Stimulated activated CD8-positive, alpha-beta memory T cell treated with anti-CD3 and anti-CD28 coated beads, Interleukin-15, amount 100 ng/mL, for 1 hour (primary cell): ENCODE measurements around the gene LATS2.
"Not testable (repeated sequence)": the region's sequence is repeated elsewhere in the genome, so short reads cannot be mapped to it uniquely, and the experiment has no call there.

ENCODE experiments used
- DNase-seq: peaks from one replicate; pipeline ENCODE4 v3.0.0-alpha.2; 2020; ENCODE audit warnings: low read depth

Gene LATS2

GRCh38 chr13:20960663-20961309 lies 100.6 kb downstream of the LATS2 start:
- DNase-seq = no peak

GRCh38 chr13:20957049-20957620 lies 104.3 kb downstream of the LATS2 start:
- not testable (repeated sequence) for DNase-seq

- DNase-seq = no peak
Measured at GRCh38 chr13:20955496-20955895, 105.9 kb downstream of the LATS2 start.

GRCh38 chr13:20953245-20953931 lies 108.0 kb downstream of the LATS2 start:
- no peak for DNase-seq

GRCh38 chr13:20952838-20953237 lies 108.5 kb downstream of the LATS2 start:
- DNase-seq = no peak

- not testable (repeated sequence) for DNase-seq
Measured at GRCh38 chr13:20948001-20948400, 113.4 kb downstream of the LATS2 start.

GRCh38 chr13:20945952-20946383 lies 115.4 kb downstream of the LATS2 start:
- no peak for DNase-seq

GRCh38 chr13:20942938-20943559 lies 118.3 kb downstream of the LATS2 start:
- DNase-seq = no peak

GRCh38 chr13:20940511-20940910 lies 120.9 kb downstream of the LATS2 start:
- DNase-seq = not testable (repeated sequence)

GRCh38 chr13:20940083-20940482 lies 121.3 kb downstream of the LATS2 start:
- no peak for DNase-seq

- DNase-seq = no peak
Measured at GRCh38 chr13:20939662-20940061, 121.7 kb downstream of the LATS2 start.

- DNase-seq = no peak
Measured at GRCh38 chr13:20938302-20938701, 123.1 kb downstream of the LATS2 start.

GRCh38 chr13:20927596-20928257 lies 133.7 kb downstream of the LATS2 start:
- DNase-seq = no peak

- not testable (repeated sequence) for DNase-seq
Measured at GRCh38 chr13:20925395-20925790, 136.0 kb downstream of the LATS2 start.

GRCh38 chr13:20924758-20925394 lies 136.5 kb downstream of the LATS2 start:
- DNase-seq = peak; percentile 60

GRCh38 chr13:20923272-20923671 lies 138.1 kb downstream of the LATS2 start:
- DNase-seq = no peak
